HFFc6 (cell line): ENCODE measurements around the gene SULF2. TPM values are rescaled to one million over a fixed set of nuclear protein-coding genes. Genes with fewer than 3 reads are reported as not detected.
A peak's percentile ranks its signal among the peaks of the same experiment; 100 is the strongest.

Source experiments
- DNase-seq: peaks from one replicate; pipeline ENCODE4 v3.0.0-alpha.2; 2018
- H3K27ac Mint-ChIP-seq: 2 replicates; pipeline ENCODE4 v1.8.0; 2020; ENCODE audit warnings: mild to moderate bottlenecking, mixed read lengths
- H3K27me3 Mint-ChIP-seq: 2 replicates; pipeline ENCODE4 v1.8.0; 2021; ENCODE audit warnings: mild to moderate bottlenecking, moderate library complexity, mixed read lengths; ENCODE audit not compliant: insufficient read depth
- H3K36me3 Mint-ChIP-seq: 2 replicates; pipeline ENCODE4 v1.8.0; 2021; ENCODE audit warnings: low read depth, mixed read lengths
- H3K4me1 Mint-ChIP-seq: 2 replicates; pipeline ENCODE4 v1.8.0; 2020; ENCODE audit warnings: low read depth, mixed read lengths
- H3K4me3 Mint-ChIP-seq: 2 replicates; pipeline ENCODE4 v1.8.0; 2020; ENCODE audit warnings: mild to moderate bottlenecking, moderate library complexity, mixed read lengths
- H3K9me3 Mint-ChIP-seq: 2 replicates; pipeline ENCODE4 v1.8.0; 2020; ENCODE audit warnings: mild to moderate bottlenecking, mixed read lengths
- CTCF ChIP-seq: fragments of 200-600 bp; sonication (generic); IDR thresholded peaks from 2 replicates; pipeline ENCODE4 v1.5.0; 2021; ENCODE audit warnings: antibody characterized with exemption, mild to moderate bottlenecking
- total RNA-seq, 6 experiments: library from RNA; stranded (reverse); fragmentation: NEBNext Ultra II Directional; extraction: Animal tissue kit (Norgen Biotek cat#: 25700); gene quantifications; 2 replicates in 1 of 6; 3 replicates in 5 of 6; pipeline ENCODE4 v1.2.3, GENCODE V29; 2021

SULF2 gene
- total RNA-seq, 6 experiments from 2014 or later: 0.23 to 1.3 (median 0.33) TPM

GRCh38 chr20:47740121-47740861, 45.0 kb downstream of the SULF2 start:
- peaks cover 34% of the 10 kb centered on the region for H3K27me3 Mint-ChIP-seq
- no peaks in the 10 kb centered on the region for H3K36me3 Mint-ChIP-seq

GRCh38 chr20:47737923-47738322, 47.4 kb downstream of the SULF2 start:
- H3K4me3 Mint-ChIP-seq: no peak overlapping the region
- no peak overlapping the region for H3K27ac Mint-ChIP-seq
- no peaks in the 10 kb centered on the region for H3K36me3 Mint-ChIP-seq
- no peak for DNase-seq
- TF ChIP-seq CTCF: no peak
- no peaks in the 10 kb centered on the region for H3K4me1 Mint-ChIP-seq
- H3K9me3 Mint-ChIP-seq: no peaks in the 10 kb centered on the region; the same call in 1 of the 2 replicates
- H3K27me3 Mint-ChIP-seq: peaks cover 26% of the 10 kb centered on the region

More at GRCh38 chr20:47740121-47740861, 45.0 kb downstream of the SULF2 start:
- Mint-ChIP-seq H3K4me1 (no peaks in the 10 kb centered on the region), H3K9me3 (no peaks in the 10 kb centered on the region; the same call in 1 of the 2 replicates), H3K4me3 (no peak overlapping the region), H3K27ac (no peak overlapping the region)
- DNase-seq: no peak
- TF ChIP-seq CTCF: 0 out of 2 replicates have a peak, but pooled peaks have one; percentile 11

- TF ChIP-seq CTCF: no peak
- H3K27ac Mint-ChIP-seq: no peak overlapping the region
- no peak for DNase-seq
- peaks cover 21% of the 10 kb centered on the region for H3K27me3 Mint-ChIP-seq
- H3K4me3 Mint-ChIP-seq: no peak overlapping the region
- no peaks in the 10 kb centered on the region; the same call in 1 of the 2 replicates for H3K9me3 Mint-ChIP-seq
- H3K36me3 Mint-ChIP-seq: no peaks in the 10 kb centered on the region
- no peaks in the 10 kb centered on the region for H3K4me1 Mint-ChIP-seq
Measured at GRCh38 chr20:47736570-47737152, 48.6 kb downstream of the SULF2 start.

GRCh38 chr20:47735412-47736400, 49.6 kb downstream of the SULF2 start:
- TF ChIP-seq CTCF: no peak

GRCh38 chr20:47734870-47735269, 50.4 kb downstream of the SULF2 start:
- Mint-ChIP-seq H3K36me3 (no peaks in the 10 kb centered on the region), H3K9me3 (no peaks in the 10 kb centered on the region; the same call in 1 of the 2 replicates), H3K27me3 (peaks cover 18% of the 10 kb centered on the region), H3K4me1 (no peaks in the 10 kb centered on the region), H3K27ac (no peak overlapping the region), H3K4me3 (no peak overlapping the region)
- TF ChIP-seq CTCF: no peak
- DNase-seq: no peak

More at GRCh38 chr20:47735412-47736400, 49.6 kb downstream of the SULF2 start:
- Mint-ChIP-seq H3K4me1 (no peaks in the 10 kb centered on the region), H3K27ac (no peak overlapping the region), H3K36me3 (no peaks in the 10 kb centered on the region), H3K4me3 (no peak overlapping the region), H3K27me3 (peaks cover 20% of the 10 kb centered on the region), H3K9me3 (no peaks in the 10 kb centered on the region; the same call in 1 of the 2 replicates)
- no peak for DNase-seq
